WTC11 (cell line): Measurements from ENCODE around the gene CALU.

Source experiments
- CTCF ChIP-seq: fragments of 200-600 bp; IDR thresholded peaks from 2 replicates; pipeline ENCODE4 v1.8.0; 2022; ENCODE audit warnings: antibody characterized with exemption
- ELF4 ChIP-seq: sonication (generic); formaldehyde crosslinking; IDR thresholded peaks from 2 replicates; pipeline ENCODE4 v1.8.1; 2022; ENCODE audit warnings: low read depth, mild to moderate bottlenecking, moderate library complexity, missing genetic modification reagents
- ESRRA ChIP-seq: sonication (generic); formaldehyde crosslinking; IDR thresholded peaks from 2 replicates; pipeline ENCODE4 v1.8.1; 2022; ENCODE audit warnings: mild to moderate bottlenecking, missing genetic modification reagents, borderline replicate concordance
- FOXJ3 ChIP-seq: sonication (generic); formaldehyde crosslinking; IDR thresholded peaks from 2 replicates; pipeline ENCODE4 v1.9.0; 2021; ENCODE audit warnings: missing genetic modification reagents, mild to moderate bottlenecking, borderline replicate concordance
- FOXP1 ChIP-seq: sonication (generic); formaldehyde crosslinking; IDR thresholded peaks from 2 replicates; pipeline ENCODE4 v1.8.0; 2022; ENCODE audit warnings: missing genetic modification reagents, mild to moderate bottlenecking, moderate library complexity, borderline replicate concordance
- MAX ChIP-seq: sonication (generic); formaldehyde crosslinking; IDR thresholded peaks from 2 replicates; pipeline ENCODE4 v1.8.0; 2022; ENCODE audit warnings: mild to moderate bottlenecking, missing genetic modification reagents
- MXD4 ChIP-seq: fragments of 250-450 bp; sonication (Bioruptor Pico); IDR thresholded peaks from 2 replicates; pipeline ENCODE4 v1.8.0; 2021; ENCODE audit warnings: mild to moderate bottlenecking, moderate library complexity, borderline replicate concordance
- NFE2L1 ChIP-seq: sonication (generic); formaldehyde crosslinking; IDR thresholded peaks from 2 replicates; pipeline ENCODE4 v1.8.1; 2023; ENCODE audit warnings: missing genetic modification reagents
- USF1 ChIP-seq: sonication (generic); formaldehyde crosslinking; IDR thresholded peaks from 2 replicates; pipeline ENCODE4 v1.8.0; 2022; ENCODE audit warnings: mild to moderate bottlenecking, missing genetic modification reagents
- ZNF263 ChIP-seq: sonication (generic); formaldehyde crosslinking; IDR thresholded peaks from 2 replicates; pipeline ENCODE4 v1.8.1; 2022; ENCODE audit warnings: low read depth, mild to moderate bottlenecking, moderate library complexity, missing genetic modification reagents

- no peak for TF ChIP-seq ESRRA
- TF ChIP-seq FOXJ3 (CRISPR knock-in tag), result no peak
- TF ChIP-seq MXD4 (CRISPR knock-in tag), result no peak
- TF ChIP-seq NFE2L1, result no peak
- no peak for TF ChIP-seq CTCF
- TF ChIP-seq FOXP1, result no peak
- no peak for TF ChIP-seq ZNF263 (CRISPR knock-in tag)
- no peak for TF ChIP-seq MAX (CRISPR knock-in tag)
- no peak for TF ChIP-seq ELF4 (CRISPR knock-in tag)
- TF ChIP-seq USF1 (CRISPR knock-in tag), result no peak
Measured at GRCh38 chr7:128726059-128726736, 13.0 kb upstream of the CALU start.
